ENCODE data around the gene ZSWIM3.
"Not testable (repeated sequence)": the region's sequence is repeated elsewhere in the genome, so short reads cannot be mapped to it uniquely, and the experiment has no call there.

The ZSWIM3 gene

DNA sequence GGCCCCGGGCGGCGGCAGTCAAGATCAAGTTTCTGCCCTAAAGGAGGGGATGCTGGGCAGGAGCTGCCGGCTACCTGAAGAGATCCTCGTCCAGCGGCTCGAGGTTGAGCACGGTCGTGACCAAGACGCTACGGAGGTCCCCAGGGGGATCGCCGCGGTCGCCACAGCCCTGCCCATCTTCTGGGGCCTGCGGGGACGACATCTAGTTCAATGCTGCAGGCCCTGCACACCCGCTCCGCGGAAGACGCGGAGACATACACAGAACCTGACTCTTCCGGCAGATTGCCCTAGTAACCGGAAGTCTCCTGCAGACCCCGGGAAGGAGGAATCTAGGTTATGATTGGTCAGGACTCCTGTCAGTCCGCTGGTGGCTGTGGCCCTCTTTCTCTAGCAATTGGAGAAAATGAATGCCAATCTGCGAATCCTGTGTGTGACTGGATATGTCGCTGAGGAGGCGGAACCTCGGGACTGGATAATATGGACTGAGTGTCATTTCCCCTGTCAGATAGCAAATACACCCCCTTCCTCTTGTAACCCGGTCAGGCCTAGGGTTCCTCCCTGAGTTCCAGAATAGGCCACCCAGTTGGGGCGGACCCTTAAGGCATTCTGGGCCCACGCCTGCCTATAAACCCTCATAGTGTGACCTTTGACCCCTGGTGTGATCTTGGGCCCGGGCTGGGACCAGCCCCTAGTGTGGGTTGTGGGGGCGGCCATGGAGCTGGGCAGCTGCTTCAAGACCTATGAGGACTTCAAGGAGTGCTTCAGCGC is at the start of gene ZSWIM3, which contains the start of gene ACOT8:
Gene ZSWIM3, plus strand, starts transcription at position 501 of the 768 bp plus-strand sequence. Its CDS starts 212 bp downstream, at position 713.
Gene ACOT8, minus strand, starts transcription at position 279 of the 768 bp plus-strand sequence. Its CDS starts 77 bp downstream, at position 202.
- DNase-seq: peak; percentile 100

DNA sequence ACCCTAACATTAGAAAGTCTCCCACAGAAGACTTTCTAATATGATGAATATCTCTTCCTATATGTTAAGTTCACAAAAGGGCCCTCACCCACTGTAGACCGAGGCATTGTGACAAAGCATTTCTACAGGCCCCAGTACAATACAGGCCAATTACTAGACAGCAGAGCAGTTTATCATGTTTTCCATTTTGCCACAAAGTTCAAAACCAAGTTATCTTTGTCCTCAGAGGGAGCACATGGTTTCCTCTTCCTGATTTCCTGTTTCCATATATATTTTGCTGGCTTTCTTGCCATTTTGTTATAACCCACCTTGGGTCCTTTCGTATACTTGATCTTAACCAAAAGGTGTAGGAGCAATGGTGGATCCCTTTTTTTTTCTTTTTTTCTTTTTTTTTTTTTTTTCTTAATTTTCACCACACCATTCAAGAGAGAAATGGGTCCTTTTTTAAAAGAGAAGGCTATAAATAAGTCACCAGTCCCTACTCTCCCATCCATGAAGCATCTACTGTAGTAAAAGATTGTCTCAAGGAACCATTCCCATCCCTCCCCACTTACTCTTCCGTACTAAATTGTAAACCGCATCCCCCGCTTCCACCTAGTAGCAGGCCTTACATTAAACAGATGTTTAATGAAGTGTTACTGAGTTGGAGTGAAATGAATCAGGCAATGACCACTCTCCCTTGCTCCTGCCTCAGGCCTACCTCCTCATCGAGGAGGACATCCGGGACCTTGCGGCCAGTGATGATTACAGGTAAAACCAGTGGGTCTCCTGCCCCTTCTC is 47.0 kb upstream of the ZSWIM3 start:
- no peak for DNase-seq

DNA sequence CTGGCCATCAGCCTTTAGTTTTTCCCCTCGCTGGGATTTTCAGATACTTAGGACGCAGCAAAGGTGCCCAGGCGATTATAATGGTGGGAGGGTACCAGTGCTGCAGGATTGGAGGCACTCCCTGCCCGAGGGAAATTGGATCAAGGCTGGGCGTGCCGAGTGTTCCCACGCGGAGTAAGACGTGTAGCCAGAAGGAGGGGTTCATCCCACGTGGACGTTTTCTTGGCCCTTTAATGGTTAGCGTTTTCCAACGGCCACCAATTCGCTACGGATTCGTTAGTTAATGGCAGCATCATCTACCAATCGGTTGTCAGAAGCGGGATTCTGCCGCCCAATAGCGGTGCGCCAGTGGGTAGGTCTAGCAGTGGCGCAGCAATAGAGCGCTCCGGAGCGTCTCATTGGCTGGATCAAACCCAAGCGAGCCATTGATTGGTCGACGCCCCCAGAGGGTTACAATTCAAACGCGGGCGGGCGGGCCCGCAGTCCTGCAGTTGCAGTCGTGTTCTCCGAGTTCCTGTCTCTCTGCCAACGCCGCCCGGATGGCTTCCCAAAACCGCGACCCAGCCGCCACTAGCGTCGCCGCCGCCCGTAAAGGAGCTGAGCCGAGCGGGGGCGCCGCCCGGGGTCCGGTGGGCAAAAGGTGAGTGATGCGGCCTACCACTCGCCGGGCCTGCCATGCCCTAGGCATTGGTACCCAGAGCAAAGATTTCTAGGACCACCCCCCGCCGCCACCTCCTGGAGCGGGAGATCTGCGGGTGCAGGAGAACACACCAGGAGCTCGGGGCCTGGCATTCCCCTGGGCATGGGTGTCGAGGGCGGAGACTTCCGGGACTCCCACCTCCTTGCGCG is 45.0 kb upstream of the ZSWIM3 start, which contains the start of gene UBE2C:
Gene UBE2C, plus strand, starts transcription at position 488 of the 849 bp plus-strand sequence. Its CDS starts 52 bp downstream, at position 540.
- DNase-seq: peak; percentile 99 to 100 (median 99)

DNA sequence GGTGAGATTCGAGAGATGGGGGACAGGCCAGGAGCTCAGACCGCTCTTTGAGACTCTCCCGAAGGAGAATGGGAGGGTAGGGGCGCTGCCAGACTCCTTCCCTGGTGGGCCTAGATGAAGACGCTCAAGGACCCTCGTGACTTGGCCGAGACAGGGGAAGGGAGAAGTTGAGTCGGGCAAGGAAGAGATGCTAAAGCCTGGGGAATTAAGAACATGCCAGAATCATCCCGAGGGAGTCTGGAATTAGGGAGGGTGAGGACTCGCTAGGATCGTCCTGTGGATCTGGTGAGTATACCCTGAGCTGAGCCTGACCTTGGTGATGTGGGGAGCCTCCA is 44.4 kb upstream of the ZSWIM3 start:
- DNase-seq: no peak

DNA sequence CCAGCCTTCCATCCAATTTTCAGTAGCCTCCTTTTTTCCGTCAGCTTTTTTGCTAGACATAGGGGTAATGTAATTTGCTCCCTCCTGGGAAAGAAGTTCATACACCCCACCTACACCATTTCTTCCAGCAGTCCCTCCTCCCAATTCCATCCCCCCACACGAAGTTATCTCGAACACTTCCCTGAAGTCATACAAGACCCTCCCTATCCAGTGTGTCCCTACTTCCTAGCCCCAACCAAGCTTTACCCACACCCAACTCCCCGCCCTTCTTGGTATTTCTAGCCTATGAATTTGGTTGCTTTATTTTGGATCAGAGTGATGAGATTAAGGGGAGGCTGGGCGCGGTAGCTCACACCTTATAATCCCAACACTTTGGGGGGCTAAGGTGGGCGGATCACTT is 43.9 kb upstream of the ZSWIM3 start:
- no peak for DNase-seq

DNA sequence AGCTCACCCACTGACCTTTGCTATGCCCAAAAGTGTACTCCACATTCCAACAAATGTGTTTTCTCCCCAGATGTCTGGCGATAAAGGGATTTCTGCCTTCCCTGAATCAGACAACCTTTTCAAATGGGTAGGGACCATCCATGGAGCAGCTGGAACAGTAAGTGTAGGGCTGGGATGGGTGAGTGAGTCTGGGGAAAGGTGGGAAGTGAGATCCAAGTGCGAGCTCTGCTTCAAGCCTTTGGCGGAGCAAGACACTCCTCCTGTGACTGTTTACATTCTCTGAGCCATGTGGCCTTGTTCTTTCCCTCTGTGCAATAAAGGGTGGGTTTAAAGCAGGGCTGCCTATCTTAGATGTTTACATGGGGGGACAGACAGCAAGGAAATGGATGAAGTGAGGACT is 43.1 kb upstream of the ZSWIM3 start:
- no peak for DNase-seq

DNA sequence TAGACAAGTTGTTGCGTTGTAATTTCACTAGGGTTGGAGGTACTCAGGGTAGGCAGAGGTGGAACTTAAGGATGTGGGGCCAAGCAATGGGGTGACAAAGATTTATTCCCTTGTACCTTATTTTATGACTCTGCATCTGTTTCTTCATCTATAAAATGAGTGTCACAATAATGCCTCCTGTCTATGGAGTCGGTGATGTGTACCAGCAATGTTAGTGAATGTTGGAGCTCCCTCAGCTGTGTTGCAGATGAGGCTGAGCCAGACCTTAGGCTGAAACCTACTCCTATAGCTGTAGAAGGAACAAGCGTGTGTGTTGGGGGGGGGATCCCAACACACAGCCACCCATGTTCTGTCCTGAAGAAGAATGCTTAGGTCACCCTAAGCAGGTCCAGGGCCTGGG is 40.5 kb upstream of the ZSWIM3 start:
- DNase-seq: no peak

DNA sequence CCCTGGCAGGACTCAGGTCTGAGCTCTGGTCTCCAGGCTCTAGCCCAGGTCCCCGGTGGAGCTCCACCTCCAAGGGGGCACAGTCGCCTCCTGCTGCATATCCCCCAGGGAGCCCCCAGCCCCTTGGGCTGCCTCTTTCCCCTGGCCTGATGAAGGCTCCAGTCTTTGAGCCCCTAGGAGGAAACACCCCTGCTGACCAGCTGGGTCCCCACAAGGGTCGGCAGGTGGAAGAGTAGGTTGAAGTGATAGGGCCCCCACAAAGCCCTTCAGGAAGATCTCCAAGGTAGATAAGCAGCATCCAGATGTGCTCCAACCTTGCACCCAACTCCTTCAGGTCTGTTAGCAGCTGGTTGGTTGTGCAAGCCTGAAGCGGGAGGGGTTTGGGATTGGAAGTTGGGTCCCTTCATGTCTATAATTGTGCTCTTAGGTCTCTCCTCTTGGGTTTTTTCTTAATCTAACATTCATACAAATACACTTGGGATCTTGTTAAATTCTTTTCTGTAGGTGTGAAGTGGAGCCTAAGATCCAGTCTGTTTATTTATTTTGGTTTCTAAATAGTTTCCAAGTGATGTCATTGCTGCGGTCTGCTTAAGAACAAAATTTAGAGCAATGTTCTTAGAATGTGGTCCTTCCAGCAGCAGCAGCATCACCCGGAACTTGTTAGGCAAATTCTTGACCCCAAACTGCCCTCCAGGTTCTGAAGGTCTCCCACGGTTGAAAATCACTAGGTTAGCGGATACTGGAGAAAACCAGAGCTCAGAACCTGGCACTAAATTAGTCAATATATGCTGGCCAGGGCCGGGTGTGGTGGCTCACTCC is 39.8 kb upstream of the ZSWIM3 start:
- no peak for DNase-seq

DNA sequence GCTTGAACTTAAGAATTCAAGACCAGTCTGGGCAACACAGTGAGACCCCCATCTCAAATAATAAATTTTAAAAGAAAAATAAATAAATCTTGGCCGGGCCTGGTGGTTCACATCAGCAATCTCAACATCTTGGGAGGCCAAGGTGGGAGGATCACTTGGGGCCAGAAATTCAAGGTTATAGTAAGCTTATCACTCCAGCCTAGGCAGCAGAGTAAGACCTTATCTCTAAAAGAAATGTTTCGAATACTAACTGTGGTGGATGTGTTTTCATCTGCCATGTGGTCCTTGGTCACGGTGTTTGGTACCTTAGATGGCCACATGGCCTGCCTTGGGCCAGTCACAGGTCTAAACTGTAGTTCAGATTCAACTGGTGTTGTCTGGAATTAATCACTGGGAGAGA is 39.2 kb upstream of the ZSWIM3 start:
- no peak for DNase-seq

DNA sequence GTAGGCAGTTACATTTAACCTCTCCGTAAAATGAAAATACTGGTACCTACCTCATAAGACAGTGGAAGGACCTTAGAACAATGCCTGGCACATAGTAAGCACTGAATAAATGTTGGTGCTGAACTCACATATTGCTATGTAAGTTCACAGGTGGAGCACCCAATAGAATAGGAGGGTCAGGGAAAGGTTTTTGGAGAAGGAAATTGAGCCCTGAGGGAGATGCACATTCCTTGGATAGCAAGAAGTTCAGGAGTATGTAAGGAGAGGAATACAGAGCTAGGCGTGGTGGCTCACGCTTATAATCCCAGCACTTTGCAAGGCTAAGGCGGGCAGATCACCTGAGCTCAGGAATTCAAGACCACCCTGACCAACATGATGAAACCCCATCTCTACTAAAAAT is 37.9 kb upstream of the ZSWIM3 start:
- no peak for DNase-seq

DNA sequence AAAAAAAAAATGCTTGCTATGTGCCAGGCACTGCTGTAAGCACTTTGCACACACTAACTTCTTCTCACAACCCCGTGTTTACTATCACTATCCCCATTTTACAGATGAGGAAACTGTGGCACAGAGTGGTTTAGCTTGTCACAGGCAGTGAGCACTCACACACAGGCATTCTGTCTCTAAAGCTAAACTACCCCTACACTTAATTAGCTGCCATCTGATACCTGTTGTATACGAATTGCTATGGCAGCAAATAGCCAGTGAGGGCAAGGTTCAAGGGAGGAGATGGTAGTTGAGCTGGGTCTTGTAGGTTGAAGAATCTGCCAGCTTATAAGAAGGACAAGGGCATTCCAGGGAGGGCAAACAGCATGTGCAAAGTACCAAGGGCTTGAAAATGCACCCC is 35.5 kb upstream of the ZSWIM3 start:
- peak in 1 of 3 experiments; percentile 51 for DNase-seq

DNA sequence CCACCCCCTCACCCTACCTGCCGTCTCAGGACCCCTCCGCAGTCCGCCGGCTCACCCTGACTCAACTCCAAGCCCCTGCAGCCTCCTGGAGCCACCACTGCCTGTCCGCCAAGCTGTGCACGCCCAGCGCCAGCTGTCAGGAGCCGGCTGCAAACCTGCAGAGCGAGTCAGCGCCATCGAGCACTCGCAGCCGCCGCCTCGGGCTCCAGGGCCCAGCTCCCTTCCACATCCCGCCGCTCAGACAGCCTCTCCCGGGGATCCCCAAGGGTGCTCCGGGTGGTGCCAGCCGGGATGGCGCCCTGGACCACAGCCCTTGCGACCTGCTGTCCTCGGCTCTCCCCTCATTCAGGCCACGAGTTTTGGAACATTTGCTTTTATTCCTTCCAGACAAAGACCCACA is 34.6 kb upstream of the ZSWIM3 start:
- DNase-seq: peak; percentile 19 to 45 (median 40)

DNA sequence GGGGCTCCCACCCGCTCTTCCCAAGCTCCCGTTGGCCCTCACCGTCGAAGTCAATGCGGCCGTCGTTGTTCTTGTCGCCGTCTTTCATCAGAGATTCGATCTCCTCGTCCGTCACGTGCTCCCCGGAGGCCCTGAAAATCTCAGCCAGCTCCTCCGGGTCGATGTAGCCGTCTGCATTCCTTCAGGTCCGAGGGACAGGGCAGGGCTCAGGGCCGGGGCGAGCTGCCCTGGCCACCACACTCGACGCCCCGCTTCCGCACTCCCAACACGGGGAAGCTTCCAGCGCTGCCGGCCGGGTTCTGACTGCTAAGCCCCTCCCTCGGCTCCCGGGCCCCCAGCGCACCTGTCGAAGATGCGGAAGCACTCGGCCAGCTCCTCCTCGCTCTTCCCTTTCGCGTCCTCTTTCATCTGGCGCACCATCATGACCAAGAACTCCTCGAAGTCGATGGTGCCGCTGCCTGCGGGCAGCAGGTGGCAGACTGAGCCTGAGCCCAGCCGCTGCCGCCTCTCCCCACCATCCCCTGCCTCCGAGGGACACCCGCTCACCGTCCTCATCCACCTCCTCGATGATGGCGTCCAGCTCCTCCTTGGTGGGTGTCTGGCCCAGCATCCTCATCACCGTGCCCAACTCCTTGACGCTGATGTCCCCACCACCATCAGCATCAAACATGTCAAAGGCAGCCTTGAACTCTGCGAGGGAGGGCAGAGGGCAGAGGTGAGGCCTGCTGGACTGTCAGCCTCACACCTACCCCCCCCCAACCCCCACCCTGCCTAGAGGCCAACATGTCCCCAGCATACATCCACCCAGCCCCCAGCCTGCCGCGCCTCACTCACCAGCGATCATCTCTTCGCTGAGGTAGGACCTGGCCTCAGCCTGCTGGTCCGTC is 33.2 kb upstream of the ZSWIM3 start:
- DNase-seq: peak in 2 of 3 experiments; percentile 9 to 12

DNA sequence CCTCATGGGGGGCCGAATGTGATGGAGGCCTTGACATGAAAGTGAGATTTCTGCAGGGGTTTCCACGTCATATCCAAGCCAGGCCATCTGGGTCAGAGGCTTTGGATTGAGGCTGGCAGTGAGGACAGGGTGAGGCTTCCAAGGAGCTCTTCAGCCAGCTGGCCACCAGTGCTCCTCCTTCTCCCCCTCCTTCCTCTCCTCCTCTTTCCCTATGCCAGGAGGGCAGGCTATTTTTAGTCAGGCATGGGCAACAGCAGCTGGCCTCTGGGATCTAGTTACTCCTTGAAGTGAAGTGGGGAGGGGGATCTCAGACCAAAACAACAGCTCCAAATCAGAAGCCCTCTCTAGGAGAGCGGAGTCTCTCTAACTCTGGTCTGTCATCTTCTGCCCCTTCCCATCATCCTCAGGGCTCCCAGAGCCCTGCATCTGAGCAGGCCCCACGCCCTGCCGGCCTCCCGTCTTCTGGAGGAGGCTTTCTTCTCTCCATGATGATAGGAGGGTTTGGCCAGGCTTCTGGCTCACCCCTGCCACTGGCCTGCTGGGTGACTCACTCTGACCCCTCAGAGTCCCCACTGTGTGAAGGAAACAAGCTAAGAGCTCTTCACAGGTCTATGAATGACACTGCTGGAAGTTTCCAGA is 30.9 kb upstream of the ZSWIM3 start:
- peak in 2 of 3 experiments; percentile 25 to 49 for DNase-seq

DNA sequence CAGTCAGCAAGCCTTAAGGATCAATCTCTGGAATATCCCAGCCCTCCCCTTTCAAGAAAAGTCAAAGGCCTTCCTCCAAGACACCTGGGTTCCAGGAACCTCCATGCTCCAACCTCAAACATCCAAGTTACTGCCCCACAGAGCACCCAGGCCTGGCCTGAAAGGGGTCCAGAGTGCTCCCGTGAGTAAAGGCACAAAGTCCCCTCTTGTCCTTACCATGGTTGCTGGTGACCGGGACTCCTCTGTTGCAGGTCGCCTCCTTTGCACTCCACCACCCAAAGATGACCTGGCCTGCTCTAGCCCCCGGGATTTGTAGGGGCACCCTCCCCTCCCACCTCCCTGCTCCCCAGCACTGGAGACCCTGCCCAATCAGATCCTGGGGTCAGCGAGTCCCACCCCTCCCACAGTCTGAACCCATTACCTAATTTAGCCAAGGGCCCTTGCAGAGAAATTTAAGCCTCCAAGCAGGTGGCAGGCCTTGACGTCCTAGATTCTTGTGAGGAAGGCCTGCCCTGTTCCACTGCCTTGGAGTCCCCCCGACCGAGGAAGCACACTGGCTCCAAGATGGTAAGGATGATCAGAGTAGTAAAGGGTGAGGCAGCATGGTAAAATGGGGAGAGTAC is 30.3 kb upstream of the ZSWIM3 start, which contains the start of gene TNNC2:
Gene TNNC2, minus strand, starts transcription at position 283 of the 623 bp plus-strand sequence. Its CDS starts 64 bp downstream, at position 219.
- DNase-seq: no peak

DNA sequence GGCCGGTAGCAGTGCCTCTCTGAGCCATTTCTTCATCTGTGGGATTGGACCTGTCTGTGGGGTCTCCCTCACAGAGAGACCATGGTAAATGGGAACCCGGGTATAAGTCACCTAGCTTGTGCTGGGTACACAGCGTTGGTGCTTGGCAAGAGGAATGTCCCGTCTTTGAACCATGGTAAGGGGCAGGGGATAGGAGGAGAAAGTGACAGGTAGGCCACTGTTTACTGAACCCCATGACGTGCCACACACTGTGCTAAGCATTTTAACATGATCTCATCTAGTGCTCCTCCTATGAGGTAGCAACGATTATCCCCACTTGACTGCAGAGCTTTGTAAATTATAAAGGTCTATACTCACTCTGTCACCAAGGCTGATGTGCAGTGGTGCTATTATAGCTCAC is 29.7 kb upstream of the ZSWIM3 start:
- DNase-seq: no peak

DNA sequence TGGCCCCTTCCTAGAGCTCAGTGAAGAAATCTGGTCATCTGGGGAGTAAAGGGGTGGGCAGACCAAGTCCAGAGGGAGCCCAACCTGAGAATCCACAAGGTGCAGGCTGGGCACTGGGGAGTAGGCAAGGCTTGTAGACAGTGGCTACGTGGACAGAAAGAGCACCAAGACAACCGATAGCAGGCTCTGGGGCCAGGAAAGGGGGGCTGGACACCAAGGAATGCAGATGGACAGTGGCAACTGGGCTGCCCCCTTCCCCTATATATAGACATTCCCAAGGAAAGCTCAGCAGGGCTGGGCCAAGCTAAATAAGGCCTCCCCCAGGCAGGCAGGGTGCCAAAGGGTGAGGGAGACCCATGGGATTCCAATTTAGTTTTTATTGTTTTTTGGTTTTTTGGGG is 28.8 kb upstream of the ZSWIM3 start:
- no peak for DNase-seq

DNA sequence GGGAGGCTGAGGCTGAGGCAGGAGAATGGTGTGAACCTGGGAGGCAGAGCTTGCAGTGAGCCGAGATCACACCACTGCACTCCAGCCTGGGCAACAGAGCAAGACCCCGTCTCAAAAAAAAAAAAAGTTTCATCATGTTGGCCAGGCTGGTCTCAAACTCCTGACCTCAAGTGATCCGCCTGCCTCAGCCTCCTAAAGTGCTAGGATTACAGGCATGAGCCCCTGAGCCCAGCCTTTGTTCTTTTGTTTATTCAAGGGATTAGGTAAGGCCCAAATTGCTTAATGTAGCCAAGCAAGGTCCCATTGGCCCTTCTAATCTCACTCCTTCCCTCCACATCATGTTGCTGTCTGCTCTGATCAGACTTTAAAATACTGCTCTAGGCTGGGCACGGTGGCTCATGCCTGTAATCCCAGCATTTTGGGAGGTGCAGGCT is 27.7 kb upstream of the ZSWIM3 start:
- DNase-seq: not testable (repeated sequence)

DNA sequence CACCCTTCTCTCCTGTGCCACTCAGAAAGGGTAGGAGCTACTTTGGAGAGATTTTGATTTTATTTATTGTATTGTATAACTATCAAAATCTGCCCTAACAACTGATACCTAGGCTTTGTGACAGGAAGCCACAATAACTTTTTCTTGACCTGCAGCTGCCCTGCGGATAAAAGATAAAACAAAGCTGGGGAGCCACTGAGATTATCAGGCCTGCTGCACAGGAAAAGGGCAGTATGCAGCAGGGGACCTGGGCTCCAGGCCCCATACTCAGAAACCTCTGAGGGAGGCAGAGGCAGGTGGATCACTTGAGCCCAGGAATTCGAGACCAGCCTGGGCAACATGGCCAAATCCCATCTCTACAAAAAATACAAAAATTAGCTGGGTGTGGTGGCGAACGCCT is 24.8 kb upstream of the ZSWIM3 start:
- no peak for DNase-seq
